ENCODE data around the gene ERC1. TPM values are rescaled to one million over a fixed set of nuclear protein-coding genes. Genes with fewer than 3 reads are reported as not detected.

ERC1 gene
- total RNA-seq, 4 donors from 2014 or later: 50.0 to 88.1 (median 59.7) TPM

- Histone ChIP-seq H3K27ac (replicated peaks in 1 of 4) (no peak overlapping the region), H3K9me3 (no peaks in the 10 kb centered on the region), H3K27me3 (no peaks in the 10 kb centered on the region), H3K4me1 (peaks cover 4 to 11% (median 7%) of the 10 kb centered on the region in 4 donors), H3K4me3 (no peak overlapping the region), H3K36me3 (peaks cover 0 to 10% (median 2%) of the 10 kb centered on the region in 4 donors)
- DNase-seq (ENCODE audit: extremely low spot score): no peak
- no peak for TF ChIP-seq CTCF (IDR thresholded peaks at IDR 0.05)
- no peak for TF ChIP-seq EP300 (IDR thresholded peaks at IDR 0.05)
- TF ChIP-seq POLR2AphosphoS5 (IDR thresholded peaks at IDR 0.05): no peak
- no peak for TF ChIP-seq POLR2A (IDR thresholded peaks at IDR 0.05; ENCODE audit: low read depth)
- WGBS: 81% methylated on average over 3 of the region's 3 CpGs
- intact Hi-C loops (cut with DNase I): no loop called here
Observed at GRCh38 chr12:1290716-1291115, 299.7 kb downstream of the ERC1 start.

- intact Hi-C loops (cut with DNase I): no loop called here
- Histone ChIP-seq H3K36me3 (peaks cover 0 to 10% (median 2%) of the 10 kb centered on the region in 4 donors), H3K9me3 (no peaks in the 10 kb centered on the region), H3K27ac (replicated peaks in 1 of 4) (no peak overlapping the region), H3K4me1 (peaks cover 4 to 11% (median 7%) of the 10 kb centered on the region in 4 donors), H3K4me3 (no peak overlapping the region), H3K27me3 (no peaks in the 10 kb centered on the region)
- no peak for TF ChIP-seq EP300 (IDR thresholded peaks at IDR 0.05)
- no peak for TF ChIP-seq POLR2A (IDR thresholded peaks at IDR 0.05; ENCODE audit: low read depth)
- no peak for TF ChIP-seq POLR2AphosphoS5 (IDR thresholded peaks at IDR 0.05)
- TF ChIP-seq CTCF (IDR thresholded peaks at IDR 0.05): no peak
- 83% methylated on average over 8 of the region's 8 CpGs for WGBS
- no peak for DNase-seq (ENCODE audit: extremely low spot score)
Observed at GRCh38 chr12:1291601-1292332, 300.7 kb downstream of the ERC1 start.

- 69% methylated on average over 1 of the region's 1 CpG for WGBS
- peaks cover 0 to 11% (median 2%) of the 10 kb centered on the region in 4 donors for H3K4me1 ChIP-seq
- H3K9me3 ChIP-seq: no peaks in the 10 kb centered on the region
- H3K36me3 ChIP-seq: peaks cover 0 to 10% (median 2%) of the 10 kb centered on the region in 4 donors
- intact Hi-C loops (cut with DNase I): no loop called here
- no peak for DNase-seq (ENCODE audit: extremely low spot score)
- H3K27ac ChIP-seq (replicated peaks in 1 of 4): no peak overlapping the region
- no peak overlapping the region for H3K4me3 ChIP-seq
- TF ChIP-seq EP300 (IDR thresholded peaks at IDR 0.05): no peak
- no peak for TF ChIP-seq POLR2AphosphoS5 (IDR thresholded peaks at IDR 0.05)
- no peak for TF ChIP-seq CTCF (IDR thresholded peaks at IDR 0.05)
- TF ChIP-seq POLR2A (IDR thresholded peaks at IDR 0.05; ENCODE audit: low read depth): no peak
- no peaks in the 10 kb centered on the region for H3K27me3 ChIP-seq
Observed at GRCh38 chr12:1293901-1294300, 302.9 kb downstream of the ERC1 start.

GRCh38 chr12:1297206-1297605 is 306.2 kb downstream of the ERC1 start:
- 92% methylated on average over 3 of the region's 3 CpGs for WGBS
- Histone ChIP-seq H3K4me3 (no peak overlapping the region), H3K4me1 (no peaks in the 10 kb centered on the region), H3K9me3 (no peaks in the 10 kb centered on the region), H3K27me3 (no peaks in the 10 kb centered on the region), H3K27ac (replicated peaks in 1 of 4) (no peak overlapping the region), H3K36me3 (peaks cover 0 to 19% (median 0%) of the 10 kb centered on the region in 4 donors)
- DNase-seq (ENCODE audit: extremely low spot score): no peak
- intact Hi-C loops (cut with DNase I): no loop called here
- TF ChIP-seq EP300 (IDR thresholded peaks at IDR 0.05) (no peak), POLR2A (IDR thresholded peaks at IDR 0.05; ENCODE audit: low read depth) (no peak), POLR2AphosphoS5 (IDR thresholded peaks at IDR 0.05) (no peak), CTCF (IDR thresholded peaks at IDR 0.05) (no peak)

All from esophagus muscularis mucosa (tissue), 4 donors.